Daoy (cell line): ENCODE results near the gene TAPBP. TPM values are rescaled to one million over a fixed set of nuclear protein-coding genes. Genes with fewer than 3 reads are reported as not detected.
"Not testable (repeated sequence)": the region's sequence is repeated elsewhere in the genome, so short reads cannot be mapped to it uniquely, and the experiment has no call there.

ENCODE experiments used
- DNase-seq: peaks from one replicate; pipeline ENCODE4 v3.0.0-alpha.2; 2015; ENCODE audit warnings: low read depth
- total RNA-seq: library from RNA; depleted of rRNA; stranded (reverse); fragments of >200 nt; shearing (Covaris generic); gene quantifications from 2 replicates; pipeline ENCODE4 v1.2.3, GENCODE V29; 2014; rRNA removed

Gene TAPBP
- 63.6 and 71.1 TPM in 2 replicates for total RNA-seq

DNA sequence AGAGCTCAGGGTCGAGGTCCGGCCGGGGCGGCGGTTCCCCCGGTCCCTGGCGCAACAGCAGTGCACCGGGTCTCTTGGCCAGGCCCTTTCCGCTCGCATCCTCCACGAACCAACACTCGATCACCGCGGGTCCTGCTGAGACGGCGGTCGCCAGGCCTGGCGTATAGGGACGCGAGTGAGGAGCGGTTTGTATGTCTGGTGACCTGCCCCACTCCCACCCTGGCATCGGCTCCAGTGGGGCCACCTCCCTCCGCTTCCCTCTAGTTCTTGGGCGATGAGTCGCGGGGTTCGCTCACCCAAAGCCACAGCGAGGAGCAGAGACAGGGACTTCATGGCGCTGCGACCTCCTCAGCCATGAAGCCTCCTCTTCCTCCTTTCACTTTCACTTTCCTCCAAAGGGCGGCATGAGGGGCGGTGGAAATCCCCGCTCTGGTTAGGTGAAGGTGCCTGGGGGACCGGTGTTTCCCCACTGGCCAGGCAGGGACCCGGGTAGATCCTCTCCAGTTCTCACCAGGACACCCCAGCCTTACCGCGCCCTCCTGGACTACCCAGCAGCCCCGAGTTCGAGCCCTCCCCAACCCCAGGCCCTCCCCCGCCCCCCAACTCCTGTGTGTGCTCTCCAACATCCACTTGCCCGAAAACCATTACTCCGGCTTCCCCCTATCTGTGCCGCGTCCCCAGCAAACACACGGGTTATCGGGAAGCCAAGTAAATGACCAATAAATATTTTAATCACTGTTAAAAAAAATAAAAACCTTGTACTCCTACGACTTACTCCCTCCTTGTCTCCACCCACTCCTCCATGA is at the start of gene TAPBP:
Gene TAPBP, minus strand, starts transcription at position 370 of the 806 bp plus-strand sequence. Its CDS starts 37 bp downstream, at position 333.
- DNase-seq, result peak; percentile 91

DNA sequence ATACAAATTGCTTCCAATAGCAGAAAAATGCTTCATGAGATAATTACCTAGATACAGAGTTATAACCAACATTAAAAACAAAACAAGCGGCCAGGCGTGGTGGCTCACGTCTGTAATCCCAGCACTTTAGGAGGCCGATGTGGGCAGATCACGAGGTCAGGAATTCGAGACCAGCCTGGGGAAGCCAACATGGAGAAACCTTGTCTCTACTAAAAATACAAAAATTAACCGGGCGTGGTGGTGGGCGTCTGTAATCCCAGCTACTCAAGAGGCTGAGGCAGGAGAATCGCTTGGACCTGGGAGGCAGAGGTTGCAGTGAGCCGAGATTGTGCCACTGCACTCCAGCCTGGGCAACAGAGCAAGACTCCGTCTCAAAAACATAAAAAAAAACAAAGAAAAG is 49.6 kb upstream of the TAPBP start:
- not testable (repeated sequence) for DNase-seq

DNA sequence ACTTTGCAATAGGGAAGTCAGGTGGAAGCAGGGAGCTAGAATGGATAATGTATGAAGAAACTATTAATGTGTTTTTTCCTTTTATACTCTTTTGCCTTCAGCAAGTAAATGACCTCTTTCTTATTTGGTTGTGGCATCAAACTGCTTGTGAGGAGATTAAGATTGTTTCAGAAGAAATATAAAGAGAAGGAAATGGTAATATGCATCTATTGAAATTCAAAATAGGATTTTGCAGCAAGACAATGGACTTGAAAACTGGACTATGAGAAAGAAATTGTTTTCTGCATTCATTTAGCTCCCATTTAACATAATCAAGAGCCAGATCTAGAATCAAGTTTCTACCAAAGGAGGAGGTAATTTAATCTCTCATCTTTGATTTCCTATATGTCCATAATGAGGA is 45.5 kb upstream of the TAPBP start:
- DNase-seq, result no peak

GRCh38 chr6:33357160-33357871 is 43.4 kb upstream of the TAPBP start:
- DNase-seq, result not testable (repeated sequence)

- no peak for DNase-seq
Measured at GRCh38 chr6:33356295-33356694, 42.4 kb upstream of the TAPBP start.

GRCh38 chr6:33355860-33356259 is 42.0 kb upstream of the TAPBP start:
- not testable (repeated sequence) for DNase-seq

- no peak for DNase-seq
Measured at GRCh38 chr6:33347816-33348215, 33.9 kb upstream of the TAPBP start.

- DNase-seq, result peak; percentile 37
Measured at GRCh38 chr6:33346972-33347371, 33.1 kb upstream of the TAPBP start.

DNA sequence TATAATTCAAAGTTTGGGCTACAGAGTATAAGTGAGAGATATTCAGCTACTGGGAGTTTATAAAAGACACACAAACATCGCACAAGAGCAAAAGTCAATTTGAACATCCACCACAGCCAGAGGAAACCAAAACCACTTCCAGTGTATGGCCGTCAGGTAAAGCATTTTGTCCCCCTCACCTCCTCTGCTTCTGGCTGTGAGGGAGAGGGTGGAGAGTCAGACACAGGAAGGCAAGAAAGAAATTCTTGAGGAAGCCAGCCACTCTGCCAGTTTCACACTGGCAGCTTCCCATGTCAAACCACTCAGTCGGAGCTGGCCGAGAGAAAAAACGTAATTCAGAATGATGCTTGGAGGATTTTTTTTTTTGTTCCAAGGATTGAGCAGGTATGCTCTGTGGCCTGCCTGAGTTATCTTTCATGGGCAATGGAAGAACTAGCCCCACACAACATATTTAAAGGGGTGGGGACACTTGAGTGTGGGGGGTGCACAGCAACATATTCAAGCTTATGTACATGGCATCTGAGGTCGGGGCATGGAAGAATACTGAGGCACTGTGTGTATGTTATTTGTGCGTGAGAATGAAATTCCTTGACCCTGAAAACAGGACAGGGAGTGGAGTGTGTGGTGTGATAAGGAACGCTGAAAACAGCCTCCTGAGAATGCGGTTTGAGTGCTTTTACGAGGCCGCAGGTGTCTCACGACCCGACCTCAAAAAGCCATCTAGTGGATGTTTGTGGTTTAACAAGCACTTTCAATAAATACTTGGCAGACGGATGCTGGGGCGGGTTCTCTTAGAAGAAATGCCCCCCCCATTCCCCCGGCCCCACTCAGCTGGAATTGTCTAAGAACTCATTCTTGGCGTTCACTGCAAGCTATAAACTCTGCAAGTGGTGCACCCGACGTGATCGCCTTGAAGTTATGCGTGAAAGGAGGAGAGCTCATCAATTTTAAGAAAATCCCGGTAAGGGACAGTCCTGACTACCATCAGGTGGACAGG is 31.1 kb upstream of the TAPBP start:
- DNase-seq, result peak; percentile 86

DNA sequence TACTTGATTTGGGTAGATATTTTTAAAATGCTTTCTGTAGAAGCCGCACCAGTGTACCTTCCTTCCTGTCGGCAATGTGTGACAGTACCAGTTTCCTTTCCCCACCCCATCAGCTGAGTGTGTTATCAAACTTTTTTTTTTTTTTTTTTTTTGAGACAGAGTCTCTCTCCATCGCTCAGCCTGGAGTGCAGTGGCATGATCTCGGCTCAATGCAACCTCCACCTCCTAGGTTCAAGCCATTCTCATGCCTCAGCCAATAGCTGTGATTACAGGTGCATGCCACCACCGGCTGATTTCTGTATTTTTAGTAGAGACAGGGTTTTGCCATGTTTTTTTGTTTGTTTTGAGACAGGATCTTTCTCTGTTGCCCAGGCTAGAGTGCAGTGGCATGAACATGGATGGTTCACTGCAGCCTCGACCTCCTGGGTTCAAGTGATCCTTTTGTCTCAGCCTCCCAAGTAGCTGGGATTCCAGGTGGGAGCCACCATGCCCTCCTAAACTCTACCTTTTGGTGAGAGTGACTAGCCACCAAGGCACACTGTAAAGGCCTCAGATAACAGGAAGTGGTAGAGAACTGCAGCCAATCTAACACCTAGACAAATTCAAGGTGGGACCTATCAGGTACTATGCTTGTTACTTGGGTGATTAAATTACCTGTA is 30.2 kb upstream of the TAPBP start:
- DNase-seq, result no peak

GRCh38 chr6:33343606-33343952 is 29.7 kb upstream of the TAPBP start:
- DNase-seq, result not testable (repeated sequence)

DNA sequence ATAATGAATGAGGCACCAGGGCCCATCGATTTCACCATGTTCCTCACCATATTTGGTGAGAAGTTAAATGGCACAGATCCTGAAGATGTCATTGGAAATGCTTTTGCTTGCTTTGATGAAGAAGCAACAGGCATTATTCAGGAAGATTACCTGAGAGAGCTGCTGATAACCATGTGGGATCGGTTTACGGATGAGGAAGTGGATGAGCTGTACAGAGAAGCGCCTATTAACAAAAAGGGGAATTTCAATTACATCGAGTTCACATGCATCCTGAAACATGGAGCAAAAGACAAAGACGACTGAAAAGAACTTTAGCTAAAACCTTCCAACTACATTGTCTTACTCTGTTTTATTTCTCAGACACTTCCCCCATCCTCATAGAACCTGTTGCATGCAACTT is 25.3 kb upstream of the TAPBP start:
- DNase-seq, result no peak

DNA sequence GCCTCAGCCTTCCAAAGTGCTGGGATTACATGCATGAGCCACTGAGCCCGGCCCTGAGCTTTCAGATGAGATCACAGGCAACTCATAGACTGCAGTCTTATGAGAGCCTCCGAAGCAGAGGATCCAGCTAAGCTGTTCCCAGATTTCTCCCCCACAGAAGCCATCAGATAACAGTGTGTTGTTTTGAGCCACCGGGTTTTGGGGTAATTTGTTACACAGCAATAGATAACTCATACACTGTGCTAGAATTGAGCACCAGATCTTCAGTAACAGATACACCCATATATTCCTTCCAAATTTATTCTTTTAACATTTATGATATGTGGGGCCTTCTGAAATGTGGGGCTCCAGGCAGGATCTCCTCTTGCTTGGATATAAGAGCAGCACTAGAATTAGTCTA is 22.6 kb upstream of the TAPBP start:
- DNase-seq, result no peak

GRCh38 chr6:33335916-33336315 is 22.0 kb upstream of the TAPBP start:
- DNase-seq, result no peak

GRCh38 chr6:33333666-33334065 is 19.8 kb upstream of the TAPBP start:
- no peak for DNase-seq

DNA sequence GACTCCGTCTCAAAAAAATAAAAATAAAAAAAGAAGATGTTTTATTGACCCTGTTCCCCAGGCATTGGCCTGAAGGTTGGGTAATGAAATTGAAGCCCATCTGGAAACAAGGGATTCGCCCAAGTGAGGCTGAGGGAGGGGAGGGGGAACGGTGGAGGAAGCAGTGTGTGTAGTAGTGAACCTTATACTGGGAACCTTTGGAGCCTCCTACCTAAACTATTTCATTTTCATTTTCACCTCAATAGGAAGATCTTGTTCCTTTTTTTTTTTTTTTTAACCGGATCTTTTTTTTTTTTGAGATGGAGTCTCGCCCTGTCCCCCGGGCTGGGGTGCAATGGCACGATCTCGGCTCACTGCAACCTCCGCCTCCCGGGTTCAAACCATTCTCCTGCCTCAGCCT is 16.9 kb upstream of the TAPBP start:
- no peak for DNase-seq

DNA sequence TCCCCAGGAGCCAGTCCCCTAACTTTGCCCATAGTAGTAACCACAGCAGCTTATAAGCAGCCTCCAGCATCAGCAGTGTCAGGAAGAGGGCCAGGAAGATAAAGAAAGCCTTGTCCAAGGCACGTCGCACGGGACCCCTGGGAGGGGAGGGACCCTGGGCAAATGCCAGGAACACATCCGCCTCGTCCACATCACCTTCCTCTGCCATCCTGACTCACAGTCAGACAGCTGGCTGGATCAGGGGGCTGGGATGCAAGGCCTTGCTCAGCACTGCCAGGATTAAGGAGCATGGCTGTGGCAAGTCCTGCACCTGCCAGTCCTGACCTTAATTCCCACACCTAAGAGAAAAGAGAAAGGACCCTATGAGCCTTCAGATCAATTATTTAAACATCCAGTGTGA is 15.2 kb upstream of the TAPBP start:
- DNase-seq, result peak; percentile 53

DNA sequence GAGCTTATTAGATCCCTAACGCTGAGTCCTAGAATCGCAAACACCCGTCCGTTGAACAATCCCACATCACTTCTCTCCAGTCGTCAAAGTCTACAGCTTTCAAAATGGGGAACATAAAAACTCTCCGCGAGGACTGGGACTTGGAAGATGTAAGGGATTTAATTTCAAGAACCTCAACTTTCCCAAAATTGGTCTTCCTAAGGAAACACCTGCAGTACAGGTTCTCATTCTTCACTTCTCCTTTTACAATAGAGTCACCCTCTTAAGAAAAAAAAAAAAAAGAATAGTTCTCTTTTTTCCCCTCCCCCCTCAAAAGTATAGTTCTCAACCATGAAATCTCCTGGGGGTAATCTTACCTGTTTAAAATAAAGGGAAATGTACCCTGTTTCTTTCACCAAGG is 10.2 kb upstream of the TAPBP start:
- DNase-seq, result no peak

- DNase-seq, result no peak
Measured at GRCh38 chr6:33323623-33323948, 9.7 kb upstream of the TAPBP start.

- DNase-seq, result no peak
Measured at GRCh38 chr6:33321227-33321626, 7.3 kb upstream of the TAPBP start.

DNA sequence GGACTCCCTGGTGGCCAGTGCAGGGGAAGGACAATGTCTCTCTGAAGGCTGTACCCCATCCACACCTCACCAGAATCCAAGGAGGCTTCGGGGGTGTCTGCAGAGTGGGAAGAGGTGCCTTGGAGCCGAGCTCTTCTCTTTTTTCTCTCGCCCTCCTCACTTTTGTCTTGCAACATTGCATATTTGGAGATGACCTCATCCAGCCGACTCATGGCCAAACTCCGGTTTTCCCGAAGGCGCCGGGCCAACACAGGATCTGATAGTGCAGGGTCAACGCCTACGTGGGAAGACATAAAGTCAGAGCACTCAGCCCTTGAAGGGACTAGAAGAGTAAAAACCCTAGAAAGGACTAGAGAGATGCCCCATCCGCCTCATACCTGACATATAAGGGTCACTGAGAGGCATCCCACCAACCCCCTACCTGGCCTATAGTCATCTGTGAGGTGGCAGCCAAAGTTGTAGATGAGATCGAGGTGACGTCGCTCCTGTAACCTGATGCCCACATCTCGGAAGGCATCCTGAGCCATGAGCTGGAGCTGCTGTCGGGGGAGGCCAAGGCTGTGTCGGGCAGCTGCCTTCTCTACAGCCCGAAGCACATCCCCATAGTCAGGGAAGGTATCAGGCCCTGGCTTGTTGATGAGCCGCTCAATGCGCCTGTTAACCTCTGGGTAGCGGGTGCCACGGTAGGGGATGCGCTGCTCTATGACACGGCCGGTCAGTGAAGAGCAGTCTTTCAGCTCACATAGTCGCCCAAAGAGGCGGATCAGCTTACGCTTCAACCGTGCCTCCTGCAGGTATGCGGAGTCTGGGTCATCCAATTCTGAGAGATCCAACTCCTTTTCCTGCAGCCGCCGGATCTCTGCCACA is 6.7 kb upstream of the TAPBP start:
- DNase-seq, result peak; percentile 90
